Cerebellar cortex (tissue), 1 donor: ENCODE data around the gene NEU2.

ENCODE experiments used
- DNase-seq: peaks from one replicate; pipeline ENCODE4 v3.0.0-alpha.2; 2015; ENCODE audit warnings: low spot score

NEU2 gene

GRCh38 chr2:233032551-233033320 is at the start of gene NEU2:
NEU2 (plus strand) TSS chr2:233032672; CDS start chr2:233032672, 0 bp downstream.
- DNase-seq, result no peak

GRCh38 chr2:232982926-232983668 is 49.4 kb upstream of the NEU2 start:
- no peak for DNase-seq

- no peak for DNase-seq
These were observed 48.8 kb upstream of the NEU2 start for GRCh38 chr2:232983669-232984140.

- DNase-seq, result no peak
These were observed 47.8 kb upstream of the NEU2 start for GRCh38 chr2:232984451-232985207.

- DNase-seq, result no peak
These were observed 46.3 kb upstream of the NEU2 start for GRCh38 chr2:232986155-232986554.

- DNase-seq, result no peak
These were observed 39.1 kb upstream of the NEU2 start for GRCh38 chr2:232993231-232993821.

GRCh38 chr2:232994446-232994845 is 38.0 kb upstream of the NEU2 start:
- DNase-seq, result no peak

GRCh38 chr2:232997749-232998665 is 34.5 kb upstream of the NEU2 start:
- no peak for DNase-seq

GRCh38 chr2:232998666-232998985 is 33.8 kb upstream of the NEU2 start:
- no peak for DNase-seq

- no peak for DNase-seq
These were observed 33.1 kb upstream of the NEU2 start for GRCh38 chr2:232999354-232999753.

- no peak for DNase-seq
These were observed 31.4 kb upstream of the NEU2 start for GRCh38 chr2:233000886-233001750.

GRCh38 chr2:233002829-233003657 is 29.4 kb upstream of the NEU2 start:
- DNase-seq, result no peak

GRCh38 chr2:233003658-233004555 is 28.6 kb upstream of the NEU2 start:
- DNase-seq, result no peak

- no peak for DNase-seq
These were observed 27.4 kb upstream of the NEU2 start for GRCh38 chr2:233005096-233005495.

- DNase-seq, result no peak
These were observed 25.8 kb upstream of the NEU2 start for GRCh38 chr2:233006648-233007047.

- DNase-seq, result no peak
These were observed 25.2 kb upstream of the NEU2 start for GRCh38 chr2:233007270-233007669.

GRCh38 chr2:233007739-233008138 is 24.7 kb upstream of the NEU2 start:
- no peak for DNase-seq

GRCh38 chr2:233009661-233010060 is 22.8 kb upstream of the NEU2 start:
- DNase-seq, result no peak
